A549 (cell line): ENCODE measurements around the gene ITIH3. TPM values are rescaled to one million over a fixed set of nuclear protein-coding genes. Genes with fewer than 3 reads are reported as not detected.

Experiments
- ATAC-seq, 2 experiments: fragments of 200-7000 bp in 1 of 2; fragments of >200 bp in 1 of 2; cut with Nextera tagmentation in 1 of 2; cut with Tn5 transposase in 1 of 2; 3 replicates each; pipeline versions ENCODE4 v1.8.0 to v1.9.1; 2018 to 2020; ENCODE audit warnings: mild to moderate bottlenecking in 1 of 2, moderate library complexity in 1 of 2
- CTCF ChIA-PET: fragments of 300-600 bp; sonication (Branson Sonifier 250); formaldehyde crosslinking; extraction: SDS; loops from one replicate; lab custom pipeline; 2021; ENCODE audit warnings: antibody characterized with exemption, inconsistent platforms; lab: Yijun Ruan, JAX
- POLR2A ChIA-PET: fragments of 350-600 bp; formaldehyde crosslinking; extraction: SDS; loops from one replicate; lab custom pipeline; 2021; ENCODE audit warnings: antibody characterized with exemption, inconsistent platforms; lab: Yijun Ruan, JAX
- DNase-seq, 2 experiments: peaks; one replicate each; pipeline versions ENCODE4 v3.0.0 to v3.0.0-alpha.2; 2011 to 2016; ENCODE audit warnings: low read depth in 1 of 2, low spot score in 1 of 2
- FAIRE-seq: peaks from 2 replicates; lab custom pipeline; 2011; peaks lifted over from hg19 to GRCh38; lab: Jason Lieb, UNC
- H3K27ac ChIP-seq, 2 experiments: fragments of >200 bp; sonication (Bioruptor Twin); formaldehyde crosslinking; 3 replicates each; pipeline ENCODE4 v1.5.1; 2016 to 2017
- H3K4me1 ChIP-seq: fragments of >200 bp; sonication (Bioruptor Twin); formaldehyde crosslinking; 3 replicates; pipeline ENCODE4 v1.6.1; 2016
- H3K4me2 ChIP-seq: fragments of >200 bp; sonication (Bioruptor Twin); formaldehyde crosslinking; 3 replicates; pipeline ENCODE4 v1.6.1; 2016
- H3K4me3 ChIP-seq: fragments of >200 bp; sonication (Bioruptor Twin); formaldehyde crosslinking; 3 replicates; pipeline ENCODE4 v1.5.1; 2016
- H3K9me3 ChIP-seq: fragments of >200 bp; sonication (Bioruptor Twin); formaldehyde crosslinking; 3 replicates; pipeline ENCODE4 v1.6.1; 2016
- ATOH8 ChIP-seq: fragments of 250-450 bp; sonication (Bioruptor Pico); IDR thresholded peaks from 2 replicates; pipeline ENCODE4 v1.5.0; 2020; ENCODE audit warnings: low read depth, mild to moderate bottlenecking, moderate library complexity
- BHLHE40 ChIP-seq: IDR thresholded peaks from 2 replicates; pipeline ENCODE4 v1.6.1; 2012; ENCODE audit warnings: low read depth, low read length, inconsistent platforms
- CEBPB ChIP-seq, 2 experiments: fragments of >200 bp in 1 of 2; sonication (Bioruptor Twin) in 1 of 2; formaldehyde crosslinking in 1 of 2; IDR thresholded peaks; 2 replicates each; pipeline ENCODE4 v1.6.1; 2012 to 2016
- E2F6 ChIP-seq: IDR thresholded peaks from 2 replicates; pipeline ENCODE4 v1.6.1; 2012; ENCODE audit warnings: low read depth, borderline replicate concordance
- FOSL2 ChIP-seq, 2 experiments: fragments of 450-650 bp in 1 of 2; fragments of >200 bp in 1 of 2; sonication (Bioruptor Twin) in 1 of 2; formaldehyde crosslinking; IDR thresholded peaks; 2 replicates each; pipeline versions ENCODE4 v1.5.0 to v1.6.1; 2016 to 2020; ENCODE audit warnings: mild to moderate bottlenecking in 1 of 2, moderate library complexity in 1 of 2
- HES2 ChIP-seq: fragments of >200 bp; sonication (Bioruptor Twin); formaldehyde crosslinking; IDR thresholded peaks from 2 replicates; pipeline ENCODE4 v1.6.1; 2016
- HEYL ChIP-seq: fragments of 250-450 bp; sonication (Bioruptor Pico); IDR thresholded peaks from 2 replicates; pipeline ENCODE4 v1.8.0; 2021; ENCODE audit warnings: mild to moderate bottlenecking, moderate library complexity
- HOXA7 ChIP-seq: fragments of 250-450 bp; sonication (Bioruptor Pico); IDR thresholded peaks from 2 replicates; pipeline ENCODE4 v1.5.0; 2020; ENCODE audit warnings: mild to moderate bottlenecking, moderate library complexity
- HOXB5 ChIP-seq: fragments of 250-450 bp; sonication (Bioruptor Pico); IDR thresholded peaks from 2 replicates; pipeline ENCODE4 v1.5.0; 2020; ENCODE audit warnings: mild to moderate bottlenecking, moderate library complexity
- KDM5A ChIP-seq: fragments of 200-600 bp; sonication (generic); IDR thresholded peaks from 2 replicates; pipeline ENCODE4 v1.6.1; 2016; ENCODE audit warnings: antibody characterized with exemption, mild to moderate bottlenecking
- MAX ChIP-seq: IDR thresholded peaks from 2 replicates; pipeline ENCODE4 v1.6.1; 2012
- MYC ChIP-seq: IDR thresholded peaks from 2 replicates; pipeline ENCODE4 v1.6.1; 2012; ENCODE audit warnings: mild to moderate bottlenecking, inconsistent platforms, low read length, improper control_type of control experiment, borderline replicate concordance
- NPAS2 ChIP-seq: fragments of 250-450 bp; sonication (Bioruptor Pico); IDR thresholded peaks from 2 replicates; pipeline ENCODE4 v1.8.0; 2022; ENCODE audit warnings: mild to moderate bottlenecking, moderate library complexity, borderline replicate concordance
- PHF8 ChIP-seq: fragments of 200-600 bp; sonication (generic); IDR thresholded peaks from 2 replicates; pipeline ENCODE4 v1.6.1; 2016; ENCODE audit warnings: low read depth, mild to moderate bottlenecking, antibody characterized with exemption, moderate library complexity, borderline replicate concordance
- POLR2A ChIP-seq: IDR thresholded peaks from 2 replicates; pipeline ENCODE4 v1.6.1; 2012; ENCODE audit warnings: mild to moderate bottlenecking, low read length
- REST ChIP-seq: fragments of 200-600 bp; sonication (generic); IDR thresholded peaks from 2 replicates; pipeline ENCODE4 v1.6.1; 2016; ENCODE audit warnings: antibody characterized with exemption, mild to moderate bottlenecking, moderate library complexity
- SREBF2 ChIP-seq: fragments of 450-650 bp; IDR thresholded peaks from 2 replicates; pipeline ENCODE4 v1.6.1; 2014; ENCODE audit warnings: mild to moderate bottlenecking, moderate library complexity
- ZFP36 ChIP-seq: fragments of 450-650 bp; IDR thresholded peaks from 2 replicates; pipeline ENCODE4 v1.6.1; 2014; ENCODE audit warnings: borderline replicate concordance; ENCODE audit not compliant: partially characterized antibody
- WGBS: methylation state at CpG from one replicate; pipeline ENCODE4 v1.1.6; 2017; ENCODE audit errors: missing lambda C conversion rate; 5-methylcytosine and 5-hydroxymethylcytosine counted together
- polyA plus RNA-seq, 4 experiments: library from polyadenylated mRNA; depleted of rRNA in 3 of 4; stranded (reverse); fragments of >200 nt; fragmentation: RNase III in 1 of 4; extraction: RNeasy Plus Mini Kit Qiagen cat#74134 plus additional on column Dnase treatment in 1 of 4; gene quantifications; 2 replicates in 3 of 4; 3 replicates in 1 of 4; pipeline ENCODE4 v1.2.3, GENCODE V29; 2011 to 2017

Gene ITIH3
- polyA plus RNA-seq, 2 of the 4 experiments (the other 2 are of a cell fraction): 0.09 TPM; not detected in 1

DNA sequence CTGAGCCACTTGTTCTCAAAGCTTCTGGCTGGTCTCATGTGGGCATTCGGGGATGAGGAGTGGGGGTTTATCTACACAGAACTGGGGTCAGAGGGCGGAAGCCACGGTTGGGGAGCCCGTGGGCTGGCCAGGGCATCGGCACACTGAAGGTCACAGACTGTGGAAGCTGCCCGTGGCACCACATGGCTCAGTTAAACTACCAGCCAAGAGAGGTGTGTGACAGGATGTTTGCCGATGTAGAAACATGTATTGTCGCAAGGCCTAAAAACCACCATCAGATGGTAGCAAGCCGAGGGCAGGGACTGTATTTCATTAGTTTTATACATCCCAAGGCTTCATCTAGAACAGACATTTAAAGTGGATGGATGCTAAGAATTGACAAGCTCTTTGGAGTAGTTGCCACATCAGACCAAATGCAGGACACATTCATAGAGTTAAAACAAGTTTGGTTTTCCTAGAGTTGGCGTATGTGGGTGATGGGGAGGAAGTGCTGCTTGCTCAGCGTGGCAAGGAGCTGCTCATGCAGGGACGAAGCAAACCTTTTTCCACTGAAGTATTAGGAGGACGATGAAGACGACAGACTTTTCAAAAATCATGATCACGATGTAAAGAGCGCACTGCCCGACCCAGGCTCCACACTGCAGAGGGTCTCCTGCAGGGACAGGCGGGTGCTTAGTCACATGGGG lies 49.8 kb downstream of the ITIH3 start:
- TF ChIP-seq PHF8: no peak
- no peak for TF ChIP-seq REST
- no peak for TF ChIP-seq ATOH8 (CRISPR knock-in tag)
- no peak for TF ChIP-seq HES2
- no peak for TF ChIP-seq MAX
- no peak for TF ChIP-seq POLR2A
- TF ChIP-seq CEBPB (IDR thresholded peaks at IDR 0.05): no peak
- no peak for TF ChIP-seq HEYL (CRISPR knock-in tag)
- no peak for TF ChIP-seq ZFP36
- TF ChIP-seq FOSL2 (IDR thresholded peaks at IDR 0.05): no peak
- no peak for TF ChIP-seq FOSL2 (CRISPR knock-in tag; IDR thresholded peaks at IDR 0.05)
- H3K4me2 ChIP-seq: no peak overlapping the region
- no peak overlapping the region for H3K27ac ChIP-seq
- ATAC-seq (no peak), FAIRE-seq (no peak), DNase-seq (no peak)
- no peaks in the 10 kb centered on the region for H3K9me3 ChIP-seq
- no peak overlapping the region for H3K4me3 ChIP-seq
- WGBS: 90% methylated on average over 18 of the region's 18 CpGs
- H3K4me1 ChIP-seq: no peaks in the 10 kb centered on the region
- ChIA-PET CTCF (interaction anchor here (0.6 to 1.6 kb wide), 2 partner anchors 86 to 229 kb away, joined by 3 read pairs; no protein-coding TSS in a partner anchor), POLR2A (no interaction called here)

DNA sequence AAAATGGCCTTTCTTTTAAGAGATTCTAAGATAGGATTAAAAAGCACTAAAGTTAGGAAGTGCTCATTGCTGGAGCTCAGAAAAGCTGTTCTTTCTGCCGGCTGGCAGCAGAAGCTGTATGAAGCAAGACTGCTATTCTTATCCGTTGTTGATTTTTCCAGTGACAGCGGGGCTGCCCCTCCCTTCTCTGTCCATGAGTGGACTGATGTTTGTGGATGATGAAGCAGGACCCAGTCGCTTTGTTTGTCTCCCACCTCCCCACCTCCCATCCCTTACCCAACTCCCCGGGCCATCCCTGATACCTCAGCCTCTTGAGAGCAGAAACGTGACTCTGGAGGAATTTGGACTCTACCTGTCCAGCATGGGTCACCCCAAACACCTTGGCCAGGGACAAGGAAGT lies 50.6 kb downstream of the ITIH3 start:
- POLR2A ChIA-PET: no interaction called here
- H3K4me2 ChIP-seq: no peak overlapping the region
- peak in 1 of 2 experiments; percentile 18; a peak in 1 of 6 replicates for ATAC-seq
- no peaks in the 10 kb centered on the region for H3K4me1 ChIP-seq
- no peaks in the 10 kb centered on the region for H3K9me3 ChIP-seq
- CTCF ChIA-PET: interaction anchor here (0.6 kb wide), 2 partner anchors 72 to 87 kb away, joined by 3 read pairs; no protein-coding TSS in a partner anchor
- 43% methylated on average over 6 of the region's 6 CpGs for WGBS
- no peak for FAIRE-seq
- no peak for DNase-seq
- H3K4me3 ChIP-seq: no peak overlapping the region
- TF ChIP-seq MYC: no peak
- TF ChIP-seq SREBF2: no peak
- no peak for TF ChIP-seq ATOH8 (CRISPR knock-in tag)
- no peak for TF ChIP-seq KDM5A
- TF ChIP-seq REST: no peak
- TF ChIP-seq E2F6: no peak
- no peak for TF ChIP-seq NPAS2 (CRISPR knock-in tag)
- TF ChIP-seq HOXB5 (CRISPR knock-in tag): no peak
- TF ChIP-seq BHLHE40: no peak
- no peak for TF ChIP-seq HOXA7 (CRISPR knock-in tag)
- no peak overlapping the region for H3K27ac ChIP-seq
